ENCODE results near the gene MEF2B. TPM values are rescaled to one million over a fixed set of nuclear protein-coding genes. Genes with fewer than 3 reads are reported as not detected.

The MEF2B gene
- total RNA-seq, 1 experiment from 2014 or later = 1.3 TPM

GRCh38 chr19:19105365-19106055, 64.6 kb downstream of the MEF2B start:
- no peak overlapping the region for H4K8ac ChIP-seq (replicated peaks; ENCODE audit: insufficient read length, low read depth, low read length)
- no peak overlapping the region for H2BK20ac ChIP-seq (ENCODE audit: low read depth, low read length, poor library complexity, severe bottlenecking)
- peak overlapping the region; percentile 80 to 90 for H3K4me3 Mint-ChIP-seq
- H3K23me2 ChIP-seq (ENCODE audit: insufficient read length, low read depth, low read length, poor library complexity, severe bottlenecking) = peaks cover 12% of the 10 kb centered on the region
- no peak overlapping the region for H2BK120ac ChIP-seq (ENCODE audit: low read depth, low read length, poor library complexity, severe bottlenecking)
- H3K27ac ChIP-seq (ENCODE audit: insufficient read length, low read depth, low read length) = no peak overlapping the region
- no CpG with 5 or more reads among the region's 36 CpGs for WGBS (ENCODE audit: extremely low coverage, insufficient read length, low lambda C conversion rate)
- peak overlapping the region; percentile 99 for H3K18ac ChIP-seq (ENCODE audit: insufficient read length, low read depth, low read length)
- H3T11ph ChIP-seq (ENCODE audit: low read length) = no peak overlapping the region
- no peaks in the 10 kb centered on the region for H3K79me2 ChIP-seq (ENCODE audit: insufficient read depth, low read length)
- H3K79me1 ChIP-seq (ENCODE audit: insufficient read depth, low read depth, low read length, poor library complexity, severe bottlenecking) = no peaks in the 10 kb centered on the region
- no peaks in the 10 kb centered on the region for H3K27me3 ChIP-seq (ENCODE audit: insufficient read depth, low read length)
- peaks cover 0 to 7% (median 5%) of the 10 kb centered on the region in 3 experiments; a peak in 4 of 7 replicates for H3K36me3 Mint-ChIP-seq (ENCODE audit: insufficient read depth in 1 of 3, low read depth in 3 of 3)
- peak overlapping the region; percentile 99 for H3K14ac ChIP-seq (ENCODE audit: insufficient read depth, low read length)
- no peak overlapping the region for H3K56ac ChIP-seq (ENCODE audit: insufficient read length, low read depth, low read length)
- H2AK5ac ChIP-seq (ENCODE audit: insufficient read length, low read length) = no peak overlapping the region
- no peak overlapping the region for H2BK12ac ChIP-seq (ENCODE audit: insufficient read length, low read depth, low read length)
- no peaks in the 10 kb centered on the region for H4K20me1 ChIP-seq (ENCODE audit: control insufficient read depth, insufficient read depth, insufficient read length)
- peak overlapping the region; percentile 88 for H3K9ac ChIP-seq (ENCODE audit: extremely low read depth, insufficient read length, low read length)
- H3K27me3 Mint-ChIP-seq (ENCODE audit: low read depth) = peaks cover 24% of the 10 kb centered on the region
- peak overlapping the region; percentile 98 for H3K27ac Mint-ChIP-seq
- H2BK5ac ChIP-seq (ENCODE audit: insufficient read length, low read length) = peak overlapping the region; percentile 90
- no peaks in the 10 kb centered on the region for H3K9me3 ChIP-seq (ENCODE audit: control insufficient read depth, low read depth, low read length)
- no peak overlapping the region for H4K91ac ChIP-seq (ENCODE audit: insufficient read length, low read depth, low read length)
- no peak overlapping the region for H2BK15ac ChIP-seq (ENCODE audit: low read depth, low read length)
- peak overlapping the region; percentile 68 for H3K4me2 ChIP-seq (ENCODE audit: insufficient read depth, insufficient read length, low read length)
- H3K4me1 Mint-ChIP-seq = peaks cover 24 to 27% of the 10 kb centered on the region in 2 experiments
- H4K5ac ChIP-seq (ENCODE audit: insufficient read length, low read depth, low read length) = peak overlapping the region; percentile 82
- peak; percentile 92 for DNase-seq
- no peak overlapping the region for H3K23ac ChIP-seq (ENCODE audit: insufficient read length, low read depth, low read length)
- H3K9me3 Mint-ChIP-seq = no peaks in the 10 kb centered on the region; a peak in 1 of 5 replicates
- no peak overlapping the region for H3K4ac ChIP-seq (ENCODE audit: low read depth, low read length)
- no peak overlapping the region for H2AFZ ChIP-seq (ENCODE audit: low read length)
- no peak for TF ChIP-seq CTCF (conservative IDR thresholded peaks at IDR 0.05)
- H3K4me1 ChIP-seq (ENCODE audit: insufficient read depth, low read length) = peaks cover 2% of the 10 kb centered on the region; the same call in 1 of the 2 replicates

Data from H9 (cell line).